ENCODE data around the gene MRTO4.
"Not testable (repeated sequence)": the region's sequence is repeated elsewhere in the genome, so short reads cannot be mapped to it uniquely, and the experiment has no call there.

MRTO4 gene

GRCh38 chr1:19229229-19229628 is 22.4 kb upstream of the MRTO4 start:
- DNase-seq: no peak

- no peak for DNase-seq
Measured at GRCh38 chr1:19229828-19230325, 21.7 kb upstream of the MRTO4 start.

GRCh38 chr1:19231736-19232523 is 19.7 kb upstream of the MRTO4 start:
- DNase-seq: not testable (repeated sequence)

GRCh38 chr1:19232524-19232846 is 19.1 kb upstream of the MRTO4 start:
- peak; percentile 22 for DNase-seq

GRCh38 chr1:19234224-19234623 is 17.4 kb upstream of the MRTO4 start:
- DNase-seq: no peak

GRCh38 chr1:19239876-19240275 is 11.7 kb upstream of the MRTO4 start:
- no peak for DNase-seq

GRCh38 chr1:19240673-19241538 is 10.7 kb upstream of the MRTO4 start:
- peak; percentile 51 for DNase-seq

- no peak for DNase-seq
Measured at GRCh38 chr1:19250629-19251304, 838 bp upstream of the MRTO4 start.

GRCh38 chr1:19254416-19254815 is 2.8 kb downstream of the MRTO4 start:
- DNase-seq: no peak

GRCh38 chr1:19255288-19255687 is 3.7 kb downstream of the MRTO4 start:
- no peak for DNase-seq

GRCh38 chr1:19256301-19256700 is 4.7 kb downstream of the MRTO4 start:
- DNase-seq: not testable (repeated sequence)

- no peak for DNase-seq
Measured at GRCh38 chr1:19257178-19257914, 5.7 kb downstream of the MRTO4 start.

- DNase-seq: no peak
Measured at GRCh38 chr1:19258353-19258752, 6.7 kb downstream of the MRTO4 start.

GRCh38 chr1:19260211-19261138 is 8.9 kb downstream of the MRTO4 start:
- DNase-seq: no peak

GRCh38 chr1:19262047-19262446 is 10.4 kb downstream of the MRTO4 start:
- DNase-seq: no peak

GRCh38 chr1:19262744-19263143 is 11.1 kb downstream of the MRTO4 start:
- DNase-seq: no peak

GRCh38 chr1:19268445-19268844 is 16.8 kb downstream of the MRTO4 start:
- no peak for DNase-seq

- not testable (repeated sequence) for DNase-seq
Measured at GRCh38 chr1:19269427-19270342, 18.1 kb downstream of the MRTO4 start.

- not testable (repeated sequence) for DNase-seq
Measured at GRCh38 chr1:19270343-19270730, 18.7 kb downstream of the MRTO4 start.

GRCh38 chr1:19272064-19272463 is 20.5 kb downstream of the MRTO4 start:
- DNase-seq: no peak
